SU-DHL-6 (cell line): ENCODE data around the gene EPX.

Experiments used
- EZH2phosphoT487 ChIP-seq: fragments of 200-600 bp; sonication (generic), shearing (Covaris generic); conservative IDR thresholded peaks from 2 replicates; pipeline ENCODE4 v1.6.1; 2018; ENCODE audit warnings: mild to moderate bottlenecking, antibody characterized with exemption, low read length, moderate library complexity, mixed read lengths
- TF ChIP-seq, protein P1 (sequence below): fragments of 200-600 bp; sonication (generic); IDR thresholded peaks from one replicate; pipeline ENCODE4 v1.5.1; 2017; ENCODE audit warnings: antibody characterized with exemption, mild to moderate bottlenecking, low read length, moderate library complexity; ENCODE audit not compliant: insufficient read depth, poor library complexity, severe bottlenecking

DNA sequence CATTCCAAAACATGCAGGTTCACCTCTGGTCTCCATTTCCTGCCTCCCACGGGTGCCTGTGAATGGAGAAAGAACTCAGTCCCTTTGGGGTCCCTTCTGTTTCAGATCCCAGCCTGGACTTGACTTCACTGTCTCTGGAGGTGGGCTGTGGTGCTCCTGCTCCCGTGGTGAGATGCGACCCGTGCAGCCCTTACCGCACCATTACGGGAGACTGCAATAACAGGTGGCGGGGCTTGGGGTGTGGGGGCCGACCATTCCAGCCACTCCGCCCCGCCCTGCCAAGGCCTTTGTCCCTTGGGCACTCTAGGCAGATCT, 56.4 kb downstream of the EPX start:
- TF ChIP-seq, protein P1, sequence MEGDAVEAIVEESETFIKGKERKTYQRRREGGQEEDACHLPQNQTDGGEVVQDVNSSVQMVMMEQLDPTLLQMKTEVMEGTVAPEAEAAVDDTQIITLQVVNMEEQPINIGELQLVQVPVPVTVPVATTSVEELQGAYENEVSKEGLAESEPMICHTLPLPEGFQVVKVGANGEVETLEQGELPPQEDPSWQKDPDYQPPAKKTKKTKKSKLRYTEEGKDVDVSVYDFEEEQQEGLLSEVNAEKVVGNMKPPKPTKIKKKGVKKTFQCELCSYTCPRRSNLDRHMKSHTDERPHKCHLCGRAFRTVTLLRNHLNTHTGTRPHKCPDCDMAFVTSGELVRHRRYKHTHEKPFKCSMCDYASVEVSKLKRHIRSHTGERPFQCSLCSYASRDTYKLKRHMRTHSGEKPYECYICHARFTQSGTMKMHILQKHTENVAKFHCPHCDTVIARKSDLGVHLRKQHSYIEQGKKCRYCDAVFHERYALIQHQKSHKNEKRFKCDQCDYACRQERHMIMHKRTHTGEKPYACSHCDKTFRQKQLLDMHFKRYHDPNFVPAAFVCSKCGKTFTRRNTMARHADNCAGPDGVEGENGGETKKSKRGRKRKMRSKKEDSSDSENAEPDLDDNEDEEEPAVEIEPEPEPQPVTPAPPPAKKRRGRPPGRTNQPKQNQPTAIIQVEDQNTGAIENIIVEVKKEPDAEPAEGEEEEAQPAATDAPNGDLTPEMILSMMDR = no peak
- TF ChIP-seq EZH2phosphoT487 = no peak
